Gastrocnemius medialis (tissue), 4 donors: ENCODE data around the gene TNFAIP3. TPM values are rescaled to one million over a fixed set of nuclear protein-coding genes. Genes with fewer than 3 reads are reported as not detected.
"Not testable (repeated sequence)": the region's sequence is repeated elsewhere in the genome, so short reads cannot be mapped to it uniquely, and the experiment has no call there.

Experiments used
- ATAC-seq, 2 donors: fragments of 150-250 bp; one replicate each; pipeline ENCODE4 v1.9.1; 2016
- DNase-seq, 2 donors: peaks; one replicate each; pipeline ENCODE4 v3.0.0-alpha.2; 2019
- H3K27ac ChIP-seq, 4 donors: fragments of 200-600 bp; sonication (generic); 1 replicate in 1 of 4; 2 replicates in 3 of 4; pipeline ENCODE4 v1.5.1; 2016 to 2018; ENCODE audit warnings: mild to moderate bottlenecking in 2 of 4, moderate library complexity in 1 of 4
- H3K27me3 ChIP-seq, 3 donors: fragments of 200-600 bp; sonication (generic) in 2 of 3; 1 replicate in 1 of 3; 2 replicates in 2 of 3; pipeline versions ENCODE4 v1.5.1 to v1.6.0; 2016 to 2019; ENCODE audit warnings: mild to moderate bottlenecking in 1 of 3, moderate library complexity in 1 of 3
- H3K36me3 ChIP-seq, 2 donors: fragments of 200-600 bp; sonication (generic) in 1 of 2; one replicate each; pipeline ENCODE4 v1.5.1; 2017 to 2018
- H3K4me1 ChIP-seq, 2 donors: fragments of 200-600 bp; sonication (generic) in 1 of 2; one replicate each; pipeline ENCODE4 v1.5.1; 2016 to 2017; ENCODE audit warnings: mild to moderate bottlenecking in 2 of 2
- H3K4me3 ChIP-seq, 4 donors: fragments of 200-600 bp; sonication (generic) in 3 of 4; 1 replicate in 1 of 4; 2 replicates in 3 of 4; pipeline ENCODE4 v1.5.1; 2016 to 2019; ENCODE audit warnings: mild to moderate bottlenecking in 2 of 4
- H3K9me3 ChIP-seq, 3 donors: fragments of 200-600 bp; sonication (generic) in 2 of 3; 1 replicate in 1 of 3; 2 replicates in 2 of 3; pipeline ENCODE4 v1.5.1; 2016 to 2019
- CTCF ChIP-seq, 5 experiments: fragments of 450-650 bp in 3 of 5; fragments of 200-600 bp in 2 of 5; sonication (generic) in 2 of 5; IDR thresholded peaks in 4 of 5; conservative IDR thresholded peaks in 1 of 5; 1 replicate in 4 of 5; 2 replicates in 1 of 5; pipeline ENCODE4 v1.5.1; 2016 to 2019; ENCODE audit warnings: antibody characterized with exemption in 5 of 5, mild to moderate bottlenecking in 3 of 5, moderate library complexity in 3 of 5
- POLR2A ChIP-seq, 2 donors: fragments of 450-650 bp; IDR thresholded peaks; one replicate each; pipeline ENCODE4 v1.6.1; 2017; ENCODE audit warnings: antibody characterized with exemption in 2 of 2, mild to moderate bottlenecking in 2 of 2, moderate library complexity in 2 of 2
- in situ Hi-C, 4 donors: fragments of 200-750 bp; cut with MboI; loops; one replicate each; pipeline versions ENCODE4 v1.15.0 to v1.8.0; 2017; ENCODE audit warnings: low sequenced_read_pairs in 4 of 4
- intact Hi-C: fragments of 100-400 bp; cut with DNase I; formaldehyde crosslinking; loops from one replicate; pipeline ENCODE4 v1.15.1; 2023; ENCODE audit warnings: low total_unique reads
- total RNA-seq, 4 donors: library from RNA; depleted of rRNA; stranded (reverse); fragments of >200 nt; gene quantifications; one replicate each; pipeline versions ENCODE4 v1.1.0 to v1.2.3, GENCODE V29; 2016

Gene TNFAIP3
- total RNA-seq, 4 donors from 2014 or later: 2.6 to 7.1 (median 4.7) TPM

GRCh38 chr6:137893181-137893580 is 26.1 kb downstream of the TNFAIP3 start:
- Histone ChIP-seq H3K4me1 (no peaks in the 10 kb centered on the region), H3K27me3 (no peaks in the 10 kb centered on the region), H3K36me3 (no peaks in the 10 kb centered on the region), H3K9me3 (no peaks in the 10 kb centered on the region), H3K27ac (no peak overlapping the region), H3K4me3 (no peak overlapping the region)
- TF ChIP-seq CTCF (IDR thresholded peaks at IDR 0.05 in 4 of 5, conservative IDR thresholded peaks at IDR 0.05 in 1 of 5): no peak
- TF ChIP-seq POLR2A (IDR thresholded peaks at IDR 0.05): no peak
- DNase-seq: no peak
- in situ Hi-C loops: no loop called here
- intact Hi-C loops: no loop called here
- no peak for ATAC-seq

- H3K36me3 ChIP-seq: no peaks in the 10 kb centered on the region
- no peak overlapping the region for H3K27ac ChIP-seq
- in situ Hi-C loops: no loop called here
- no peaks in the 10 kb centered on the region for H3K27me3 ChIP-seq
- ATAC-seq (no peak), DNase-seq (no peak)
- no peaks in the 10 kb centered on the region for H3K9me3 ChIP-seq
- TF ChIP-seq CTCF (IDR thresholded peaks at IDR 0.05 in 4 of 5, conservative IDR thresholded peaks at IDR 0.05 in 1 of 5) (no peak), POLR2A (IDR thresholded peaks at IDR 0.05) (no peak)
- intact Hi-C loops: no loop called here
- no peak overlapping the region for H3K4me3 ChIP-seq
- H3K4me1 ChIP-seq: no peaks in the 10 kb centered on the region
Observed at GRCh38 chr6:137893726-137894125, 26.7 kb downstream of the TNFAIP3 start.

- in situ Hi-C loops, H3K9me3 ChIP-seq, H3K27ac ChIP-seq, H3K27me3 ChIP-seq, DNase-seq, intact Hi-C loops, H3K36me3 ChIP-seq, ATAC-seq, H3K4me3 ChIP-seq, H3K4me1 ChIP-seq: not testable (repeated sequence)
Observed at GRCh38 chr6:137894378-137894777, 27.3 kb downstream of the TNFAIP3 start.

- ATAC-seq (no peak), DNase-seq (no peak)
- H3K27ac ChIP-seq: no peak overlapping the region
- TF ChIP-seq POLR2A (IDR thresholded peaks at IDR 0.05): no peak
- TF ChIP-seq CTCF (IDR thresholded peaks at IDR 0.05 in 4 of 5, conservative IDR thresholded peaks at IDR 0.05 in 1 of 5): no peak
- H3K27me3 ChIP-seq: no peaks in the 10 kb centered on the region
- in situ Hi-C loops (no loop called here), intact Hi-C loops (no loop called here)
- no peaks in the 10 kb centered on the region for H3K9me3 ChIP-seq
- H3K4me1 ChIP-seq: no peaks in the 10 kb centered on the region
- no peak overlapping the region for H3K4me3 ChIP-seq
- no peaks in the 10 kb centered on the region for H3K36me3 ChIP-seq
Observed at GRCh38 chr6:137894779-137895385, 27.8 kb downstream of the TNFAIP3 start.

GRCh38 chr6:137896647-137897046 is 29.6 kb downstream of the TNFAIP3 start:
- Histone ChIP-seq H3K36me3 (no peaks in the 10 kb centered on the region), H3K27ac (no peak overlapping the region), H3K4me3 (no peak overlapping the region), H3K27me3 (no peaks in the 10 kb centered on the region), H3K4me1 (no peaks in the 10 kb centered on the region), H3K9me3 (no peaks in the 10 kb centered on the region)
- ATAC-seq: no peak
- in situ Hi-C loops: no loop called here
- intact Hi-C loops: no loop called here
- no peak for DNase-seq
- TF ChIP-seq CTCF (IDR thresholded peaks at IDR 0.05 in 4 of 5, conservative IDR thresholded peaks at IDR 0.05 in 1 of 5) (no peak), POLR2A (IDR thresholded peaks at IDR 0.05) (no peak)
